ENCODE results near the gene NPIPB2.
"Not testable (repeated sequence)": the region's sequence is repeated elsewhere in the genome, so short reads cannot be mapped to it uniquely, and the experiment has no call there.

DNA sequence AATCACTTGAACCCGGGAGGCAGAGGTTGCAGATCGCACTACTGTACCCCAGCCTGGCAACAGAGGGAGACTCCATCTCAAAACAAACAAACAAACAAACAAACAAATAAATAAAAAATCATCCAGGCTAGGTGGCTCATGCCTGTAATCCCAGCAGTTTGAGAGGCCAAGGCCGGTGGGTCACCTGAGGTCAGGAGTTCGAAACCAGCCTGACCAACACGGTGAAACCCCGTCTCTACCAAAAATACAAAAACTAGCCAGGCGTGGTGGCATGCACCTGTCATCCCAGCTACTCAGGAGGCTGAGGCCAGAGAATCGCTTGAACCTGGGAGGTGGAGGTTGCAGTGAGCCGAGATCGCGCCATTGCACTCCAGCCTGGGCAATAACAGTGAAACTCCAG, 21.1 kb upstream of the NPIPB2 start:
- TF ChIP-seq, protein P1, sequence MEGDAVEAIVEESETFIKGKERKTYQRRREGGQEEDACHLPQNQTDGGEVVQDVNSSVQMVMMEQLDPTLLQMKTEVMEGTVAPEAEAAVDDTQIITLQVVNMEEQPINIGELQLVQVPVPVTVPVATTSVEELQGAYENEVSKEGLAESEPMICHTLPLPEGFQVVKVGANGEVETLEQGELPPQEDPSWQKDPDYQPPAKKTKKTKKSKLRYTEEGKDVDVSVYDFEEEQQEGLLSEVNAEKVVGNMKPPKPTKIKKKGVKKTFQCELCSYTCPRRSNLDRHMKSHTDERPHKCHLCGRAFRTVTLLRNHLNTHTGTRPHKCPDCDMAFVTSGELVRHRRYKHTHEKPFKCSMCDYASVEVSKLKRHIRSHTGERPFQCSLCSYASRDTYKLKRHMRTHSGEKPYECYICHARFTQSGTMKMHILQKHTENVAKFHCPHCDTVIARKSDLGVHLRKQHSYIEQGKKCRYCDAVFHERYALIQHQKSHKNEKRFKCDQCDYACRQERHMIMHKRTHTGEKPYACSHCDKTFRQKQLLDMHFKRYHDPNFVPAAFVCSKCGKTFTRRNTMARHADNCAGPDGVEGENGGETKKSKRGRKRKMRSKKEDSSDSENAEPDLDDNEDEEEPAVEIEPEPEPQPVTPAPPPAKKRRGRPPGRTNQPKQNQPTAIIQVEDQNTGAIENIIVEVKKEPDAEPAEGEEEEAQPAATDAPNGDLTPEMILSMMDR (IDR thresholded peaks at IDR 0.05) = not testable (repeated sequence)
- TF ChIP-seq POLR2A (IDR thresholded peaks at IDR 0.05) = not testable (repeated sequence)

Data from heart left ventricle (tissue), 13 donors.